ENCODE results near the gene ARID3A. TPM values are rescaled to one million over a fixed set of nuclear protein-coding genes. Genes with fewer than 3 reads are reported as not detected.
"Not testable (repeated sequence)": the region's sequence is repeated elsewhere in the genome, so short reads cannot be mapped to it uniquely, and the experiment has no call there.

Gene ARID3A
- total and polyA plus RNA-seq, 2 experiments from 2014 or later = 2.8 to 8.5 TPM

GRCh38 chr19:888581-889385, 37.1 kb upstream of the ARID3A start:
- Histone ChIP-seq H3F3A (ENCODE audit: insufficient read depth) (peaks cover 3% of the 10 kb centered on the region), H3K79me2 (ENCODE audit: insufficient read depth) (peaks cover 24% of the 10 kb centered on the region), H3K9me3 (ENCODE audit: low read depth) (no peaks in the 10 kb centered on the region), H3K36me3 (ENCODE audit: low read depth) (no peaks in the 10 kb centered on the region), H3K4me3 (no peak overlapping the region), H2AFZ (no peak overlapping the region), H3K4me2 (ENCODE audit: unreplicated experiment) (no peak overlapping the region), H3K4me1 (ENCODE audit: insufficient read depth) (no peaks in the 10 kb centered on the region), H3K27ac (no peak overlapping the region), H4K20me1 (ENCODE audit: insufficient read depth) (no peaks in the 10 kb centered on the region), H3K27me3 (replicated peaks; ENCODE audit: insufficient read depth) (no peaks in the 10 kb centered on the region), H3K9me2 (ENCODE audit: insufficient read depth) (no peaks in the 10 kb centered on the region), H3K9ac (no peak overlapping the region)
- WGBS, 2 experiments (ENCODE audit: low coverage in 1 of 2, low lambda C conversion rate in 2 of 2, missing lambda C conversion rate in 2 of 2) = 88 to 93% methylated on average over 26 to 30 of the region's 30 CpGs
- TF ChIP-seq EZH2 (IDR thresholded peaks at IDR 0.05; ENCODE audit: insufficient read depth, poor library complexity, severe bottlenecking) = no peak
- no peak for TF ChIP-seq EZH2phosphoT487 (IDR thresholded peaks at IDR 0.05; ENCODE audit: insufficient read depth, low read depth)
- in situ Hi-C loops (cut with MboI) = no loop called here
- DNase-seq = no peak

- Histone ChIP-seq H3K36me3 (ENCODE audit: low read depth) (no peaks in the 10 kb centered on the region), H3K79me2 (ENCODE audit: insufficient read depth) (peaks cover 24% of the 10 kb centered on the region), H3F3A (ENCODE audit: insufficient read depth) (peaks cover 11% of the 10 kb centered on the region), H3K9ac (no peak overlapping the region), H3K4me2 (ENCODE audit: unreplicated experiment) (no peak overlapping the region), H3K27me3 (replicated peaks; ENCODE audit: insufficient read depth) (no peaks in the 10 kb centered on the region), H2AFZ (no peak overlapping the region), H3K4me1 (ENCODE audit: insufficient read depth) (no peaks in the 10 kb centered on the region), H3K9me3 (ENCODE audit: low read depth) (no peaks in the 10 kb centered on the region), H4K20me1 (ENCODE audit: insufficient read depth) (no peaks in the 10 kb centered on the region), H3K9me2 (ENCODE audit: insufficient read depth) (no peaks in the 10 kb centered on the region), H3K27ac (no peak overlapping the region), H3K4me3 (no peak overlapping the region)
- WGBS, 2 experiments (ENCODE audit: low coverage in 1 of 2, low lambda C conversion rate in 2 of 2, missing lambda C conversion rate in 2 of 2) = 92 to 93% methylated on average over 25 to 26 of the region's 26 CpGs
- in situ Hi-C loops (cut with MboI) = no loop called here
- no peak for DNase-seq
- TF ChIP-seq EZH2 (IDR thresholded peaks at IDR 0.05; ENCODE audit: insufficient read depth, poor library complexity, severe bottlenecking) (no peak), EZH2phosphoT487 (IDR thresholded peaks at IDR 0.05; ENCODE audit: insufficient read depth, low read depth) (no peak)
These were observed 36.1 kb upstream of the ARID3A start for GRCh38 chr19:889662-890295.

DNA sequence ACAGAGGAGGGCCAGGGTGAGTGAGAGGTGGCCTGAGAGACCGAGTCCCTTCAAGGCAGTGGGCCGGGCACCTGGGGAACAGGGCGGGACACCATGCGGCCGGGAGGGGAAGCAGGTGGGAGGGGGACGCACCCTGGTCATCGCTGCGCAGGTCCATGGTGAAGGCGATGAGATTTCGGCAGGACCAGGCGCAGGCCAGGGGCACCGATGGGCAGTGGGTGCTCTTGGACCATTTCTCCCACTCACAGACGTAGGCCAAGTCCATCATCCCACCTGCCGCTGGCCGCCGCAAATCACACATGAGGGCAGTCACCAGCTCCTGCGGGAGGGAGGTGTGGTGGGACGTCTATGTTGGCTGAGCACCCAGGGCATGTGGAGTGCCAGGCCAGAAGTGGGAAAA, 35.0 kb upstream of the ARID3A start:
- H3K4me1 ChIP-seq (ENCODE audit: insufficient read depth) = no peaks in the 10 kb centered on the region
- no peak overlapping the region for H3K4me3 ChIP-seq
- no peaks in the 10 kb centered on the region for H3K9me2 ChIP-seq (ENCODE audit: insufficient read depth)
- no peaks in the 10 kb centered on the region for H3K36me3 ChIP-seq (ENCODE audit: low read depth)
- in situ Hi-C loops (cut with MboI) = no loop called here
- no peak overlapping the region for H3K9ac ChIP-seq
- DNase-seq = no peak
- H3K27me3 ChIP-seq (replicated peaks; ENCODE audit: insufficient read depth) = no peaks in the 10 kb centered on the region
- H3K9me3 ChIP-seq (ENCODE audit: low read depth) = no peaks in the 10 kb centered on the region
- H3F3A ChIP-seq (ENCODE audit: insufficient read depth) = peaks cover 11% of the 10 kb centered on the region
- no peak overlapping the region for H3K27ac ChIP-seq
- H2AFZ ChIP-seq = no peak overlapping the region
- no peak overlapping the region for H3K4me2 ChIP-seq (ENCODE audit: unreplicated experiment)
- no peaks in the 10 kb centered on the region for H4K20me1 ChIP-seq (ENCODE audit: insufficient read depth)
- TF ChIP-seq EZH2phosphoT487 (IDR thresholded peaks at IDR 0.05; ENCODE audit: insufficient read depth, low read depth) (no peak), EZH2 (IDR thresholded peaks at IDR 0.05; ENCODE audit: insufficient read depth, poor library complexity, severe bottlenecking) (no peak)
- 89 to 90% methylated on average over 13 to 18 of the region's 18 CpGs for WGBS, 2 experiments (ENCODE audit: low coverage in 1 of 2, low lambda C conversion rate in 2 of 2, missing lambda C conversion rate in 2 of 2)
- peaks cover 24% of the 10 kb centered on the region for H3K79me2 ChIP-seq (ENCODE audit: insufficient read depth)

DNA sequence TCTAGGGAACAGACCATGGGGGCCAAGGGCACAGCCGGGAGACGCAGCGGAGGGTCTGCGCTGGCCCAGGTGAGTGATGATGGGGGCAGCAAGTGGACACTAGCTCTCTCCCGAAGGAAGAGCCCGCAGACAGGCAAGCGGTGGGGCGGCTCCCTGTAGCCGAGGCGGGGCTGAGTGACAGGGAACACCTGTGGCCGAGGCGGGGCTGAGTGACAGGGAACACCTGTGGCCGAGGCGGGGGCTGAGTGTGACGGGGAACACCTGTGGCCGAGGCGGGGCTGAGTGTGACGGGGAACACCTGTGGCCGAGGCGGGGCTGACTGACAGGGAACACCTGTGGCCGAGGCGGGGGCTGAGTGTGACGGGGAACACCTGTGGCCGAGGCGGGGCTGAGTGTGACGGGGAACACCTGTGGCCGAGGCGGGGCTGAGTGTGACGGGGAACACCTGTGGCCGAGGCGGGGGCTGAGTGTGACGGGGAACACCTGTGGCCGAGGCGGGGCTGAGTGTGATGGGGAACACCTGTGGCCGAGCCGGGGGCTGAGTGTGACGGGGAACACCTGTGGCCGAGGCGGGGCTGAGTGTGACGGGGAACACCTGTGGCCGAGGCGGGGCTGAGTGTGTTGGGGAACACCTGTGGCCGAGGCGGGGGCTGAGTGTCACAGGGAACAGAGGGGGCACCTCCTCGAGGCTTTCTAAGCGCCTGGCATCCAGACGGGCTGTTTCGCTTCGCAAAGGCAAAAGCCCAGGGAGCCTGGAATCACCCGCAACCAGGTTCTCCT, 34.2 kb upstream of the ARID3A start:
- H3K27ac ChIP-seq = not testable (repeated sequence)
- WGBS, 2 experiments (ENCODE audit: low coverage in 1 of 2, low lambda C conversion rate in 2 of 2, missing lambda C conversion rate in 2 of 2) = 67 to 95% methylated on average over 10 to 50 of the region's 50 CpGs
- H3K9ac ChIP-seq = peak overlapping the region; percentile 90

More for the DNA sequence above, 34.2 kb upstream of the ARID3A start:
- H2AFZ ChIP-seq; H3K9me2 ChIP-seq (ENCODE audit: insufficient read depth); H3K36me3 ChIP-seq (ENCODE audit: low read depth); H3K9me3 ChIP-seq (ENCODE audit: low read depth); H3K27me3 ChIP-seq (replicated peaks; ENCODE audit: insufficient read depth); H4K20me1 ChIP-seq (ENCODE audit: insufficient read depth); DNase-seq; in situ Hi-C loops (cut with MboI); H3K4me1 ChIP-seq (ENCODE audit: insufficient read depth): not testable (repeated sequence)
- H3K4me3 ChIP-seq = peak overlapping the region; percentile 94
- H3K4me2 ChIP-seq (ENCODE audit: unreplicated experiment) = peak overlapping the region; percentile 88
- peaks cover 11% of the 10 kb centered on the region for H3F3A ChIP-seq (ENCODE audit: insufficient read depth)
- H3K79me2 ChIP-seq (ENCODE audit: insufficient read depth) = peaks cover 21% of the 10 kb centered on the region
